Karpas-422 (cell line): ENCODE measurements around the gene ACAD9. TPM values are rescaled to one million over a fixed set of nuclear protein-coding genes. Genes with fewer than 3 reads are reported as not detected.

Experiments
- DNase-seq: peaks from one replicate; pipeline ENCODE4 v3.0.0-alpha.2; 2015
- H2AFZ ChIP-seq: fragments of 200-600 bp; sonication (generic); 2 replicates; pipeline ENCODE4 v1.6.1; 2014; ENCODE audit warnings: antibody characterized with exemption, low read length, mixed read lengths
- H3K27ac ChIP-seq: fragments of 200-600 bp; sonication (generic); 2 replicates; pipeline ENCODE4 v1.5.1; 2014; ENCODE audit warnings: mild to moderate bottlenecking, low read length, moderate library complexity
- H3K27me3 ChIP-seq: fragments of 200-600 bp; sonication (generic); 2 replicates; pipeline ENCODE4 v1.6.1; 2014; ENCODE audit warnings: low read length, mixed read lengths
- H3K36me3 ChIP-seq: fragments of 200-600 bp; sonication (generic); 2 replicates; pipeline ENCODE4 v1.6.1; 2014; ENCODE audit warnings: low read length, mixed read lengths; ENCODE audit not compliant: insufficient read depth
- H3K4me1 ChIP-seq: fragments of 200-600 bp; sonication (generic); 2 replicates; pipeline ENCODE4 v1.6.1; 2014; ENCODE audit warnings: mild to moderate bottlenecking, low read length, mixed read lengths
- H3K4me2 ChIP-seq: fragments of 200-600 bp; sonication (generic); 2 replicates; pipeline ENCODE4 v1.6.1; 2014; ENCODE audit warnings: low read length, low read depth, mild to moderate bottlenecking; ENCODE audit not compliant: poor library complexity, severe bottlenecking
- H3K4me3 ChIP-seq: fragments of 200-600 bp; sonication (generic); 2 replicates; pipeline ENCODE4 v1.5.1; 2014; ENCODE audit warnings: mild to moderate bottlenecking, antibody characterized with exemption, low read length, mixed read lengths
- H3K79me2 ChIP-seq: fragments of 200-600 bp; sonication (generic); 2 replicates; pipeline ENCODE4 v1.6.1; 2014; ENCODE audit warnings: mild to moderate bottlenecking, low read length, mixed read lengths
- H3K9ac ChIP-seq: fragments of 200-600 bp; sonication (generic); 2 replicates; pipeline ENCODE4 v1.6.0; 2014; ENCODE audit warnings: low read length
- H3K9me2 ChIP-seq: fragments of 200-600 bp; sonication (generic), shearing (Covaris generic); replicated peaks from 2 replicates; pipeline ENCODE4 v1.6.0; 2014; ENCODE audit warnings: mild to moderate bottlenecking, low read length, moderate library complexity; ENCODE audit not compliant: insufficient read depth
- H3K9me3 ChIP-seq: fragments of 300-700, 200-600 bp; sonication (generic); 2 replicates; pipeline ENCODE4 v1.6.1; 2014; ENCODE audit warnings: low read length, mixed read lengths
- H4K20me1 ChIP-seq: fragments of 200-600 bp; sonication (generic); 2 replicates; pipeline ENCODE4 v1.6.1; 2014; ENCODE audit warnings: mild to moderate bottlenecking, antibody characterized with exemption, low read length, low read depth; ENCODE audit not compliant: insufficient read depth
- total RNA-seq: library from RNA; depleted of rRNA; stranded (reverse); fragments of >200 nt; shearing (Covaris generic); gene quantifications from 2 replicates; pipeline ENCODE4 v1.2.3, GENCODE V29; 2014; ENCODE audit warnings: low replicate concordance

ACAD9 gene
- total RNA-seq, 1 experiment from 2014 or later, result 27.5 TPM

DNA sequence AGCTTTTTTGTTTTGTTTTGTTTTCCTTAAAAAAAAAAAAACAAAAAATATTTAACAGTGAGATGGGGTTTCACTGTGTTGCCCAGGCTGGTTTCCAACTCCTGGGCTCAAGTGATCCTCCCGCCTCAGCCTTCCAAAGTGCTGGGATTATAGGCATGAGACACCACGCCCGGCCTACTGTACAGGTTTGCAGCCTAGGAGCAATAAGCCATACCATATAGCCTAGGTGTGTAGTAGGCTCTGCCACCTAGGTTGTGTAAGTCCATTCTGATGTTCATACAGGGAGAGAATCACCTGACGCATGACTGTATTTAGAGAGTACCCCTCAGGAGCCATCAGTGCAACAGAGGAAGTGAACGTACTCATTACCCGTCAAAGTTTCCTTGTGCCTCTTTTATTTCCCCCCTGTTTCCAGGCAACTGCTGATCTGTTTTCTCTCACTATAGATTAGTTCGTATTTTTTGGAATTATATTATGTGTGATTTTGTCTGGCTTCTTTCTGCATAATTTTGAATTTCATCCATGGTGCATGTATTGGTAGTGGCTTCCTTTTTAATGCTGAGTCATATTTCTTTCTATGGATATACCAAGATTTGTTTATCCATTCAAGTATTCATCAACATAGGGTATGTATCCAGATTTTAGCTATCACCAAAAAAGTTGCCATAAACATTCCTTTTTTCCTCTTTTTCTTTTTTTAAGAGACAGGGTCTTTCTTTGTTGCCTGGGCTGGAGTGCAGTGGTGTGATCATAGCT lies 9.9 kb downstream of the ACAD9 start:
- Histone ChIP-seq H3K9me2 (no peaks in the 10 kb centered on the region), H4K20me1 (no peaks in the 10 kb centered on the region), H3K4me2 (no peak overlapping the region), H3K27ac (no peak overlapping the region), H2AFZ (no peak overlapping the region), H3K9me3 (no peaks in the 10 kb centered on the region), H3K4me1 (no peaks in the 10 kb centered on the region), H3K27me3 (no peaks in the 10 kb centered on the region), H3K79me2 (peaks cover 26% of the 10 kb centered on the region), H3K9ac (no peak overlapping the region), H3K4me3 (no peak overlapping the region), H3K36me3 (peaks cover 33% of the 10 kb centered on the region)
- no peak for DNase-seq

DNA sequence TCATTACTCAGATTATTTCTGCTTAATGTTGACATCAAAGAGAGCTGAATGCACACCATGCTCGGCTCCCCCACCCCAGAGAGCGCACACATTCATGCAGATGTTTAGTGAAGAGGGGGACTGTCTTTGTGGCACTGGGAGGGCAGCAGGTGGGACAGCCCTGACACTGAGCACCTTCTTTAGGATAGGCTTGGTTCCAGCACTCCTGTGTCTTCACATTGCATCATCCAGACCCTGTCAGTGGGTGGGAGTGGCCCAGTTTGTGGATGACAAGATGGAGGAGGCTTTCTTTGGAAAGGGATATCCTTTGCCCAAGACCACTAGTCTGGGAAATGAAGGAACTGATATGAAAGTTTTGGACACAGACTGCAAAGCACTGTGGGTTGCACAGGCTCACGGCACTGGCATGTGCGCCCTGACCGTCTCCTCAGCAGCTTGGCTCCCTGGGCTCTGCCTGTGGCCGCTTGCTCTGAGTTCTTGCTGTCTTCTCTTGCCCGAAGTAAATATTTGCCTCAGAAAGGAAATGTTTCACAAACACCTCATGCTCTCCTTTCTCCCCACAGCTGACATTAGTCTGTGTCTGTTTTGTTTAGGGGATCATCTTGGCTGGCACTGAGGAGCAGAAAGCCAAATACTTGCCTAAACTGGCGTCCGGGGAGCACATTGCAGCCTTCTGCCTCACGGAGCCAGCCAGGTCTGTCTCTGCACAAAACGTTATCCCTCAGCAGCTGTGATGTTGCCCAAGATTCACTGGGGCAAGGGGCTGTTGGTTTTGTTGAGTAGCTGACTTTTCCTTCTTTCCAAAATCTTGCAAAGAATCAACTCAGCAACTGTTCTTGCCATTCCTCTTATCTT lies 16.6 kb downstream of the ACAD9 start:
- Histone ChIP-seq H3K4me2 (no peak overlapping the region), H3K9me2 (no peaks in the 10 kb centered on the region), H3K27ac (no peak overlapping the region), H3K9me3 (no peaks in the 10 kb centered on the region), H3K79me2 (peaks cover 8% of the 10 kb centered on the region), H3K36me3 (peaks cover 34% of the 10 kb centered on the region), H4K20me1 (no peaks in the 10 kb centered on the region), H3K9ac (no peak overlapping the region), H3K27me3 (no peaks in the 10 kb centered on the region), H3K4me1 (no peaks in the 10 kb centered on the region), H3K4me3 (no peak overlapping the region), H2AFZ (no peak overlapping the region)
- no peak for DNase-seq

DNA sequence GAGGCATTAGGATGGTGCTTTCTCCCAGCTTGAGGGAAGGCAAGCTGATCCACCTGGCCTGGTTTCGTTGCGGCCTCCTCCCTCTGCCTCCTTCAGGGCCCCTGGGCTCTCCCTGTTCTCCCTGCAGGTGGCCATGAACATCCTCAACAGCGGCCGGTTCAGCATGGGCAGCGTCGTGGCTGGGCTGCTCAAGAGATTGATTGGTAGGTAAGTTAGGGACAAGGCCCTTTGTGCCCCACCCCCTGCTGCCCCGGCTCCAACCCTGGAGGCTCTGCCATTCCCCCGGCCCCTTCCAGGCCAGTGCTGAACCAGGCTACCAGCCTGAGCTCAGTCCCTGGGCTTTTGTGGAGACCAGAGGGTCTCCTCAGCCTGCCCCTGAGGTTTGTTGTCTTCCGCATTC lies 23.0 kb downstream of the ACAD9 start:
- H3K27ac ChIP-seq, result no peak overlapping the region
- H3K9me2 ChIP-seq, result no peaks in the 10 kb centered on the region
- no peaks in the 10 kb centered on the region for H3K27me3 ChIP-seq
- H4K20me1 ChIP-seq, result no peaks in the 10 kb centered on the region
- DNase-seq, result no peak
- no peak overlapping the region for H3K4me2 ChIP-seq
- peaks cover 30% of the 10 kb centered on the region for H3K36me3 ChIP-seq
- H3K79me2 ChIP-seq, result no peaks in the 10 kb centered on the region
- no peaks in the 10 kb centered on the region for H3K9me3 ChIP-seq
- peaks cover 17% of the 10 kb centered on the region for H3K4me1 ChIP-seq
- no peak overlapping the region for H2AFZ ChIP-seq
- H3K9ac ChIP-seq, result no peak overlapping the region
- H3K4me3 ChIP-seq, result no peak overlapping the region

DNA sequence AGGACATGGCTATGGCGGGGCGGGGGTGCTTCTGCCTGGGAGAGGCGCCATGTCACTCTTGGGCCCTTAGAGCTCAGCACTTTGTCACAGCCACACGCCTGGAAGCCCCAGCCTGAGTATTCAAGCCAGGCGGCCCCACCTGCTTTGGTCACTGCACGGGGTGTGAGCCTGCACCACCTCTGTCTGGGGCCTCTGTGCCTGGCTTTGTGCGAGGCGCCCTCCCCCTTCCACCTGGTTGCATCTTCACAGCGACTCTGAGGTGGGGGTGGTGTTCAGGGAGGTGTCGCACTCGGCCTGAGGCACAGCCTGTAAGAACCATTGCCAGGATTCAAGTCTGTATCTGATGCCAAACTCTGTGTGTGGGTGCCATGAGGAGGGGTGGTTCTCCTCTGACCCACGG lies 24.1 kb downstream of the ACAD9 start:
- Histone ChIP-seq H4K20me1 (no peaks in the 10 kb centered on the region), H3K27ac (no peak overlapping the region), H3K9me2 (no peaks in the 10 kb centered on the region), H3K36me3 (peaks cover 27% of the 10 kb centered on the region), H3K4me2 (no peak overlapping the region), H3K9me3 (no peaks in the 10 kb centered on the region), H3K27me3 (no peaks in the 10 kb centered on the region), H3K79me2 (no peaks in the 10 kb centered on the region), H3K9ac (no peak overlapping the region), H3K4me1 (peaks cover 17% of the 10 kb centered on the region), H2AFZ (no peak overlapping the region), H3K4me3 (no peak overlapping the region)
- no peak for DNase-seq

DNA sequence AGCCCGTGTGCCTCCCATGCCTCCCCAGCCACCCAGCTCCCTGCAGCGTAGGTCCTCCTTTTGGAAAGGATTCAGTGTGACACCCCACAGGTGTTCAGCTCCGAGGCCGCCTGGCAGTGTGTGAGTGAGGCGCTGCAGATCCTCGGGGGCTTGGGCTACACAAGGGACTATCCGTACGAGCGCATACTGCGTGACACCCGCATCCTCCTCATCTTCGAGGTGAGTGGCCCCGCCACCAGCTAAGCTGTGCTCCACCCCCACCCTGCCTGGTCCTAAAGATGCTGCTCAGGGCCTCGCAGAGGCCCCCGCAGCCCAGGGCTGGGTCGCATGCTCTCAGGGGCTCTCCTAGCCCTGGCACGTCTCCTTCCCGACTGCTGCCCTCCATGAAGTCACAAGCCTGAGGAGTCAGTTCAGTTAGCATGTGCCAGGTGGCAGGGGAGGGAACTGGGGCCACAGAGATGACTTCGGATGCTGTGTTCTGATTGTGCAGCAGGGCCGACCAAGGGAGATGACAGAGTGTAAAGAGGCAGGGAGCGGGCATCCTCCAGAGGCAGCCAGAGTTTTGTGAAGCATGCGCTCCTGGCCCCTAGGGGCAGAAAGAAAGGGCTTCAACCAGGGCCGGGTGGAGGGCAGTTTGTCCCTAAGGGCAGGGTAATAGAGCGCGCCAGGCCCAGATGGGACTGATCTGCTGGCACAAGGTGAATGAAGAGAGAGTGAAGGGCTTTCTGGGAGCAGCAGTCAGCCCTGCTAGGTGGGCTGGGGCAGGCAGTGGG lies 26.8 kb downstream of the ACAD9 start:
- Histone ChIP-seq H3K9me2 (no peaks in the 10 kb centered on the region), H3K79me2 (no peaks in the 10 kb centered on the region), H3K9me3 (no peaks in the 10 kb centered on the region), H3K9ac (no peak overlapping the region), H2AFZ (no peak overlapping the region), H3K27me3 (no peaks in the 10 kb centered on the region), H3K27ac (no peak overlapping the region), H3K36me3 (peaks cover 19% of the 10 kb centered on the region), H3K4me3 (no peak overlapping the region), H3K4me2 (no peak overlapping the region), H3K4me1 (peaks cover 17% of the 10 kb centered on the region), H4K20me1 (no peaks in the 10 kb centered on the region)
- DNase-seq, result no peak

DNA sequence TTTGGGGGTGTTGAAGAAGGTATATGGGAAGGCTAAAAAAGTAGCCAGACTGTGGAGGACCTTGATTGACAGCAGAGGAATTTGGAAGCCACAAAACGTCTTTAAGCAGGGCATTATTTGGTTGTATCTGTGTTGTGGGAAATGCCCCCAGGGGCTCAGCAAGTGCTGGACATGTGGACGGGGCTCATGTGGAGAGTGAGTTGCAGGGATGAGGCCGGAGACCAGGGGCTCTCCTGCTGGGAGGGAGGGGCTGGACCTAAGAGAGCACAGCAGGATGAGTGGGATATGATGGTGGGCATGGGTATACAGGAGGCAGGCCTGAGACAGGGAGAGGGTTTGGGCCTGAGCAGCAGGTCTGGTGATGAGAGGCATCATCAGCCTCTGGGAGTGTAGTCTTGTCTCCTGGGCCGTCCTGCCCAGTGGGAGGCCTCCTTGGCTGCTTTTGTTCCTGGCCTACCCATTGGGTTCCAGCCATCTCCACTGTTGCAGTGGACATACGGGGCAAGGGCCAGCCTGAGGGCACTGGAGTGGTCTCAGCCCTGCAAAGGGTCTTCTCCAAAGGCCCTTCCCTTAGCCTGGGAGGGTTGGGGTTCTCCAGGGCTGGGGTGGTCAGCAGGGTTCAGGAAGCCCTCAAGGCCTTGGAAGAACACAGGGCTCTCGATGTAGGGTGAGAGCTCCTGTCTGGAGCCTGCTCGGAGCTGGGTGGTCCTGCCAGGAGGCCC lies 27.5 kb downstream of the ACAD9 start:
- no peak overlapping the region for H3K9ac ChIP-seq
- H3K4me3 ChIP-seq, result no peak overlapping the region
- no peaks in the 10 kb centered on the region for H3K9me2 ChIP-seq
- no peaks in the 10 kb centered on the region for H3K79me2 ChIP-seq
- no peak overlapping the region for H3K4me2 ChIP-seq
- no peak overlapping the region for H2AFZ ChIP-seq
- H4K20me1 ChIP-seq, result no peaks in the 10 kb centered on the region
- peaks cover 13% of the 10 kb centered on the region for H3K36me3 ChIP-seq
- no peak overlapping the region for H3K27ac ChIP-seq
- H3K27me3 ChIP-seq, result no peaks in the 10 kb centered on the region
- no peaks in the 10 kb centered on the region for H3K9me3 ChIP-seq
- DNase-seq, result no peak
- peaks cover 17% of the 10 kb centered on the region for H3K4me1 ChIP-seq

DNA sequence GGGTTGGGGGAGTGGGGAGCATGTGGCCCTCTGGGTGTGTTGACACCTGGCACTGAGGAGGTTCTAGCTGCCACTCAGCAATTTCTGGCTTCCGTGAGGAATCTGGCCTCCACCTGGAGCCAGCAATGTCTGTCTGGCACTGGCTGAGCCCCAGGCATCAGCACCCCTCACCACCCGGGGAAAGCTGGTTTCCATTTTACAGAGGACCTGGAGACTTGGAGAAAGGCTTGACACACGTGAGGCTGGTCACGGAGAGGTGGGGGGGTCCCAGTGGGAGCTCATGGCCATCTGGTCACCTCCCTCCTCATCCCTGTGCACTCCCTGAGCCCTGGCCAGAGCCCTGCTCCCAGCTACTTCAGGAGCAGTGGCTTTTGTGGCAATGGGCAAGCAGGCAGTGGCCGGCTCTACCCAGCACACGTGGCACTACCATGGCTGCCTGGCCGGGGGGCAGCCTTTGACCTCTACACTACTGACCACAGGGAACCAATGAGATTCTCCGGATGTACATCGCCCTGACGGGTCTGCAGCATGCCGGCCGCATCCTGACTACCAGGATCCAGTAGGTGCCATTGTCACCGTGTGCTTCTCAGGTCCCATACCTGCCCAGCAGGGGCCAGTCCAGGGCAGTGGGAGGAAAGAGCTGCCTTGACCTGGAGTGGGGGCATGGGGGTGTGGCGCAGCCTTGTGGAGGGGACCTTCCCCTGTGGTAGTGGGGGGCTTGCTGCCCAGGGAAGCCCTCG lies 28.5 kb downstream of the ACAD9 start:
- Histone ChIP-seq H3K27ac (no peak overlapping the region), H3K27me3 (no peaks in the 10 kb centered on the region), H2AFZ (no peak overlapping the region), H3K4me3 (no peak overlapping the region), H3K9me2 (no peaks in the 10 kb centered on the region), H3K36me3 (peaks cover 15% of the 10 kb centered on the region), H3K9me3 (no peaks in the 10 kb centered on the region), H3K79me2 (no peaks in the 10 kb centered on the region), H3K4me2 (no peak overlapping the region), H3K9ac (no peak overlapping the region), H4K20me1 (no peaks in the 10 kb centered on the region), H3K4me1 (peaks cover 16% of the 10 kb centered on the region)
- DNase-seq, result no peak
